Measurements from ENCODE around the gene UPB1. TPM values are rescaled to one million over a fixed set of nuclear protein-coding genes. Genes with fewer than 3 reads are reported as not detected.

Gene UPB1
- total RNA-seq, 1 experiment from 2014 or later = 0.51 TPM

Other genes starting within 250 kb of the UPB1 start
- 7.6 and 12.0 TPM in 2 replicates for gene SPECC1L, start 224.5 kb upstream of the UPB1 start, total RNA-seq (2014; rRNA removed; shearing (Covaris generic))
- gene ADORA2A, start 67.7 kb upstream of the UPB1 start, total RNA-seq (2014; rRNA removed; shearing (Covaris generic)) = 1.1 and 1.2 TPM in 2 replicates
- gene GUCD1, start 59.8 kb downstream of the UPB1 start, total RNA-seq (2014; rRNA removed; shearing (Covaris generic)) = 84.2 and 144 TPM in 2 replicates
- gene SNRPD3, start 60.7 kb downstream of the UPB1 start, total RNA-seq (2014; rRNA removed; shearing (Covaris generic)) = 178 and 183 TPM in 2 replicates
- gene LRRC75B, start 97.7 kb downstream of the UPB1 start, total RNA-seq (2014; rRNA removed; shearing (Covaris generic)) = 19.3 and 31.3 TPM in 2 replicates
- gene GGT1, start 107.9 kb downstream of the UPB1 start, total RNA-seq (2014; rRNA removed; shearing (Covaris generic)) = 99.6 and 109 TPM in 2 replicates

Measured in G401 (cell line).